GM12872 (cell line): Measurements from ENCODE around the gene PRDM16.

Experiments used
- TF ChIP-seq, protein P1 (sequence below): IDR thresholded peaks from 3 replicates; pipeline ENCODE4 v1.5.1; 2011; ENCODE audit warnings: low read depth, mild to moderate bottlenecking, low read length, moderate library complexity; ENCODE audit not compliant: insufficient read depth

PRDM16 gene

DNA sequence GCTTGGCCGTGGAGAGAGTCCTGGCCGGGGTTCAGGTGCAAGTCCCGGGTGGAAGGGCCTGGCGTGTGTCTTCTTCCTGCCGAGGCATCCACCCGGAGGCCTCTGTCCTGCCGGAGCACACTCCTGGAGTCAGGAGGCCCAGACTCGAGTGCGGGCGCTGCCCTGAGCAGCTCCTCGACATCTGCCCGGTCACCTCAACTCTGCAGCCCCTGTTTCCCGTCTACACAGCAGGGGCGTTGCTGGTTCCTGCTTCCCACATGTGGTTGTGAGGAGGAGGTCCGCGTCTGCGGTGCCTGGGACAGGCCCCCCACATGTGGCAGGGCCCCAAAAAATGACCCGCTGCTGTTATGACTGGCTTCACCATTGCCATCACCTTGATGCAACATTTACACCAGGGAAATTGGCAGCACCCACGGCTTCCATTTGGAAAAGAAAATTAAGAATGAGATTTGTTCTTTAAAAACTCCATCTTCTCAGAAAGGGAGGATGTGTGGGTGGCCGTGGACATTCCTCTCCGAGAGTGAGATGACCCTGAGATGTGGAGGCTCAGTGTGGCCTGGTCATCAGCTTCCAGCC, 169.8 kb downstream of the PRDM16 start:
- TF ChIP-seq, protein P1, sequence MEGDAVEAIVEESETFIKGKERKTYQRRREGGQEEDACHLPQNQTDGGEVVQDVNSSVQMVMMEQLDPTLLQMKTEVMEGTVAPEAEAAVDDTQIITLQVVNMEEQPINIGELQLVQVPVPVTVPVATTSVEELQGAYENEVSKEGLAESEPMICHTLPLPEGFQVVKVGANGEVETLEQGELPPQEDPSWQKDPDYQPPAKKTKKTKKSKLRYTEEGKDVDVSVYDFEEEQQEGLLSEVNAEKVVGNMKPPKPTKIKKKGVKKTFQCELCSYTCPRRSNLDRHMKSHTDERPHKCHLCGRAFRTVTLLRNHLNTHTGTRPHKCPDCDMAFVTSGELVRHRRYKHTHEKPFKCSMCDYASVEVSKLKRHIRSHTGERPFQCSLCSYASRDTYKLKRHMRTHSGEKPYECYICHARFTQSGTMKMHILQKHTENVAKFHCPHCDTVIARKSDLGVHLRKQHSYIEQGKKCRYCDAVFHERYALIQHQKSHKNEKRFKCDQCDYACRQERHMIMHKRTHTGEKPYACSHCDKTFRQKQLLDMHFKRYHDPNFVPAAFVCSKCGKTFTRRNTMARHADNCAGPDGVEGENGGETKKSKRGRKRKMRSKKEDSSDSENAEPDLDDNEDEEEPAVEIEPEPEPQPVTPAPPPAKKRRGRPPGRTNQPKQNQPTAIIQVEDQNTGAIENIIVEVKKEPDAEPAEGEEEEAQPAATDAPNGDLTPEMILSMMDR: no peak

DNA sequence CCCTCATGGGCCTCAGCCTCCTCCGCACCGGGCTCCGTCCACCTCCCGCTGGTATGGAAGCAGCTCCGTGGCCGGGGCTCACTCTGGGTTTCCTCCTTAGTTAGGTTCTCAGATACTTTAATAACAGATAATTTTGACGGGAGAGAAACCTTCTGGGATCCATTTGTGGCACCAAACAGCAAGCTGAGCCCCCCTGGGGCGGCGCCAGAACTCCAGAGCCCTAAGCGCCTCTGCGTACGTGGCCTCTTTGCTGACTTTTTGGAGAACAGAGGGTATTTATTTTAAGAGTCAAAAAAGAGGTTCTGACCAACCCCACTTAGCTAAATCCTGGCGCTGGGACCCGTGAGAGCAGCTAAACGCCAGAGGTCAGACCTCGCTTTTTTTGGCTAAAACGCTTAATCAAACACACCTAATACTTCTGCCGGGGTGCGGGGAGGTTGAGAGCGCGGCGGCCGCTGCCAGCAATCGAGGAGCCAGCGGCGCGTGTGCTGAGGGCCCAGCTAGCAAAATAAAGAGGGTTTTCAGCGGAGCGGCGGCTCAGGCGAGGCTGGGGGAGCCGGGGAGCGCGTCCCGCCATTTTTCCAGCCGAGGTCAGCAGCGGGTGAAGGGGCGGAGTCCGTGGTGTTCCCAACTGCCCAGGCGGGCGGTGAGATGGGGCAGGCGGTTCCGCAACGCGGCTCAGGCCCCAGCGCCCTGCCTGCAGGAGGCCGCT, 171.7 kb downstream of the PRDM16 start:
- TF ChIP-seq, protein P1: no peak

DNA sequence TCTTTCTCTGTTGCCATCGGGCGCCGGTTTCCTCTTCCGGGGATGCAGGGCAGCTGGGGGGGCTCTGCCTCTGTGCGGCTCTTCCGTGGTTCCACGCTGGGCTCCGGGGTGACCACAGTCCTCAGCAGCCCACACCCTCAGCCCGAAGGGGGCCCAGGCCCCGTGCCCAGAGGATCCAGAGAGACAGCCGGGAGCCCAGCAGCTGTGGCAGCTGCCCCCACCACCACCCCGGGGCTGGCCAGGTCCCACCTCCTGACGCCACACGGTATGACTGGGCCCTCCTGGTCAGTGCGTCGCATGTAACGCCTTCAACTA, 172.2 kb downstream of the PRDM16 start:
- TF ChIP-seq, protein P1: no peak

GRCh38 chr1:3241673-3242407, 172.8 kb downstream of the PRDM16 start:
- TF ChIP-seq, protein P1: no peak

DNA sequence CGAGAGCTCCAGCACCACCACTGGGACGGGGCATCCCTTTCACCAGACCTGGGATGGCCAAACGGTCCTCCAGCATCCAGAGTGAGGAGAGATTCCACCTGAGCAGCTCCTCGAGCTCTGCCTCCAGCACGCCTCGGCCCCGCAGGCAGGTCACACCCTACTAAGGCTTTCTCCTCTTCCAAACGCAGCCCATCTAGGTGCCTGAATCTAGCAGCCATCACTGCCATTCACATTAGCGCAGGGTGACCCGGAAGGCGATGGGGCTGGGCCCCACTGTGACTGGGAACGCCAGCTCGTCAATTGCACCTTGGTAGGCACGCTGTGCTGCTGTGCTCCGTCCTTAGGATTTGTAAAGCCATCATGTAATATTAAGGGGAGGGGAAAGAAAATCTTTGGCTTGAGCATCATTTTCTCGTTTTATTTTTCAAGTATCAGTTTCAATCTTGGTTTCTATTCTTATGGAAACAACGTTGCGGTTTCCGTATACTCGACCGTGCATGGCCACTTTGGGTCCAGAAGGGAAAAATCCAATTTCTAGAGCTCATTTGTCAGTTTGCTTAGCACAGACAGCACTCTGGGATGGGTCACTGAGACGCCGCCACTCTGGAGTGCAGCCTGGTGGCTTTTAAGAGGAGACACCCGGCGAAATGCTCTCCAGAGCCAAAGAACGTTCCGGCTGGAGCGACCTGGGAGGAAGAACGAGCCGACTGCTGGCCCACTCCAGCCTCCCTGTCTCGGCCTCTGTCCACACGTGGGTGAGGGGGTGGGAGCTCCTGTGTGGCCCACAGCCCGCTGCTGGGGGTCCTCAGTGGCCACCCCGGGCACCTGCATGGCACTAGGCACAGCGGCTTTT, 173.6 kb downstream of the PRDM16 start:
- TF ChIP-seq, protein P1: no peak

GRCh38 chr1:3243304-3243703, 174.3 kb downstream of the PRDM16 start:
- TF ChIP-seq, protein P1: no peak
